ENCODE measurements around the gene DNAI4. TPM values are rescaled to one million over a fixed set of nuclear protein-coding genes. Genes with fewer than 3 reads are reported as not detected.

Gene DNAI4
- total RNA-seq, 1 experiment from 2014 or later: 2.1 TPM

DNA sequence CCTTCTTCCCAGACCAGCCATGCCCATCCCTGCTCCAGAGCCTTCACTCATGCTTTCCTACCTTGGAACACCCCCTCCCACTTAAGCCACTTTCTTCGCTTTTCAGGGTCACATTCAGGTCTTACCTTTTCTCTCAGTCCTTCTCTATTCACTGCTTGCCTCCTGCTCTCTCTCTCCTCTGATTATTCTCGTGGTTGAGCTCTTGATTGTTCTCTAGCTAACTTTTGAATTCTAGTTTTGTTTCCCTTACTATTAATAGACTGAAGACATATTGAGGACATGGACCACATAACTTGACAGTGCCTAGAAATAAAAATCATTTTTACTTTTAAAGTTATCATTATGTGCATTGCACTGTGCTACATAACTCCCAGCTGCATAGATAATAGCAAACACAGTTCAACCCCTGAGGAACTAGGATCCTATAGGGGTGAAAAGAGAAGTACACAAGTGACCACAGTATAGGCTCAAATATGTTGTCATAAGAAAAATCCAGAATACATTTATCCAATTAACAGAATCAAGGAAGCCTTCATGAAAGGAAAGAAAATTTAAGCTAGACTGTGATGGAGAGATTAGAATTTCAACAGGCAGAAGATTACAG is 145.1 kb downstream of the DNAI4 start:
- Mint-ChIP-seq H3K9me3 (peaks cover 38% of the 10 kb centered on the region), H3K36me3 (peaks cover 29% of the 10 kb centered on the region), H3K4me1 (no peaks in the 10 kb centered on the region), H3K27me3 (ENCODE audit: low read depth) (no peaks in the 10 kb centered on the region; the same call in 1 of the 2 replicates), H3K27ac (no peak overlapping the region), H3K4me3 (no peak overlapping the region)
- POLR2A ChIA-PET: no interaction called here
- CTCF ChIA-PET: no interaction called here
- ATAC-seq: no peak
- no peak for TF ChIP-seq JAZF1 (CRISPR knock-in tag; IDR thresholded peaks at IDR 0.05)
- TF ChIP-seq SMAD3 (CRISPR knock-in tag; IDR thresholded peaks at IDR 0.05; ENCODE audit: borderline replicate concordance): no peak
- TF ChIP-seq ARID4B (CRISPR knock-in tag; IDR thresholded peaks at IDR 0.05; ENCODE audit: borderline replicate concordance): no peak
- no peak for TF ChIP-seq ZNF121 (CRISPR knock-in tag; IDR thresholded peaks at IDR 0.05)
- no peak for TF ChIP-seq ZNF671 (CRISPR knock-in tag; IDR thresholded peaks at IDR 0.05)
- TF ChIP-seq GRHL2 (CRISPR knock-in tag; IDR thresholded peaks at IDR 0.05; ENCODE audit: insufficient replicate concordance, severe bottlenecking): no peak
- no peak for TF ChIP-seq ZNF425 (CRISPR knock-in tag; conservative IDR thresholded peaks at IDR 0.05)
- no peak for TF ChIP-seq IRF2 (CRISPR knock-in tag; IDR thresholded peaks at IDR 0.05; ENCODE audit: borderline replicate concordance, low read depth)
- TF ChIP-seq PRRX2 (CRISPR knock-in tag; IDR thresholded peaks at IDR 0.05): no peak
- DNase-seq (ENCODE audit: low spot score): no peak

- ATAC-seq (no peak), DNase-seq (ENCODE audit: low spot score) (no peak)
- H3K27me3 Mint-ChIP-seq (ENCODE audit: low read depth): no peaks in the 10 kb centered on the region; the same call in 1 of the 2 replicates
- peaks cover 33% of the 10 kb centered on the region for H3K9me3 Mint-ChIP-seq
- H3K4me3 Mint-ChIP-seq: no peak overlapping the region
- CTCF ChIA-PET: no interaction called here
- no peak for TF ChIP-seq ZNF317 (CRISPR knock-in tag; IDR thresholded peaks at IDR 0.05; ENCODE audit: borderline replicate concordance, low read depth)
- no peak for TF ChIP-seq ATF3 (CRISPR knock-in tag; conservative IDR thresholded peaks at IDR 0.05)
- no peak for TF ChIP-seq JAZF1 (CRISPR knock-in tag; IDR thresholded peaks at IDR 0.05)
- TF ChIP-seq GABPB1 (CRISPR knock-in tag; IDR thresholded peaks at IDR 0.05): no peak
- H3K36me3 Mint-ChIP-seq: peaks cover 24% of the 10 kb centered on the region
- no peak overlapping the region for H3K27ac Mint-ChIP-seq
- POLR2A ChIA-PET: no interaction called here
- no peaks in the 10 kb centered on the region for H3K4me1 Mint-ChIP-seq
Observed at GRCh38 chr1:66778969-66779368, 145.7 kb downstream of the DNAI4 start.

DNA sequence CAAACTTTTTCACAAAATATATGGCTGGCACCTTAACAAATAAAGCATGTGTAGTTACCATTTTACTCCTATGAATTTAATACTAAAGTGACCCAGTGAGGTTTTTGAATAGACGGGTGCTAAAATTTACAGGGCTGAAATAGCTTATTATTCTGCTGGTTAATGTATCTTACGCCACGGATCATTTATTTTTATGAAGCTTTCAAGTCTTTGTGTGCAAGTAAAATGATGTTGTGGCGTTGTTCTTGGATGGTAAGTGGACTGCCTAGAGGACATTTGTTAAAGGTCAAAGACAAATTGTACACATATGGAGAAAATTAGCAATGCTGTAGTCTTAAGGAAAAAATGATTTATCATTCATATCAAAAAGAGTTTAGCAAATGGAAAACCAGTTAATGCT is 146.4 kb downstream of the DNAI4 start:
- H3K27me3 Mint-ChIP-seq (ENCODE audit: low read depth): no peaks in the 10 kb centered on the region; the same call in 1 of the 2 replicates
- CTCF ChIA-PET: no interaction called here
- H3K36me3 Mint-ChIP-seq: peaks cover 24% of the 10 kb centered on the region
- H3K9me3 Mint-ChIP-seq: peaks cover 32% of the 10 kb centered on the region
- POLR2A ChIA-PET: no interaction called here
- H3K27ac Mint-ChIP-seq: no peak overlapping the region
- no peaks in the 10 kb centered on the region for H3K4me1 Mint-ChIP-seq
- H3K4me3 Mint-ChIP-seq: no peak overlapping the region
- no peak for DNase-seq (ENCODE audit: low spot score)
- ATAC-seq: no peak
- TF ChIP-seq, protein P1, sequence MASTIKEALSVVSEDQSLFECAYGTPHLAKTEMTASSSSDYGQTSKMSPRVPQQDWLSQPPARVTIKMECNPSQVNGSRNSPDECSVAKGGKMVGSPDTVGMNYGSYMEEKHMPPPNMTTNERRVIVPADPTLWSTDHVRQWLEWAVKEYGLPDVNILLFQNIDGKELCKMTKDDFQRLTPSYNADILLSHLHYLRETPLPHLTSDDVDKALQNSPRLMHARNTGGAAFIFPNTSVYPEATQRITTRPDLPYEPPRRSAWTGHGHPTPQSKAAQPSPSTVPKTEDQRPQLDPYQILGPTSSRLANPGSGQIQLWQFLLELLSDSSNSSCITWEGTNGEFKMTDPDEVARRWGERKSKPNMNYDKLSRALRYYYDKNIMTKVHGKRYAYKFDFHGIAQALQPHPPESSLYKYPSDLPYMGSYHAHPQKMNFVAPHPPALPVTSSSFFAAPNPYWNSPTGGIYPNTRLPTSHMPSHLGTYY (CRISPR knock-in tag; IDR thresholded peaks at IDR 0.05): no peak
- TF ChIP-seq MXD4 (CRISPR knock-in tag; IDR thresholded peaks at IDR 0.05; ENCODE audit: borderline replicate concordance) (no peak), NFE2L1 (CRISPR knock-in tag; IDR thresholded peaks at IDR 0.05) (no peak), NFYB (CRISPR knock-in tag; conservative IDR thresholded peaks at IDR 0.05; ENCODE audit: low read depth) (no peak), NR1H2 (CRISPR knock-in tag; IDR thresholded peaks at IDR 0.05) (no peak), ZNF512 (CRISPR knock-in tag; IDR thresholded peaks at IDR 0.05; ENCODE audit: borderline replicate concordance) (no peak), ZNF138 (CRISPR knock-in tag; conservative IDR thresholded peaks at IDR 0.05) (no peak), ZNF317 (CRISPR knock-in tag; IDR thresholded peaks at IDR 0.05; ENCODE audit: borderline replicate concordance, low read depth) (no peak), TP53 (CRISPR knock-in tag; IDR thresholded peaks at IDR 0.05) (no peak), ZNF263 (CRISPR knock-in tag; IDR thresholded peaks at IDR 0.05; ENCODE audit: low read depth) (no peak), CREB1 (CRISPR knock-in tag; IDR thresholded peaks at IDR 0.05) (no peak)
